Calu3 (cell line): ENCODE measurements around the gene ENOX2. TPM values are rescaled to one million over a fixed set of nuclear protein-coding genes. Genes with fewer than 3 reads are reported as not detected.

Experiments used
- BruUV-seq: library from RNA; stranded (reverse); fragments of 400-500 nt; replicated peaks from 2 replicates; lab custom pipeline; 2021; lab: Mats Ljungman, UMichigan
- CTCF ChIA-PET: fragments of 300-600 bp; sonication (Branson Sonifier 250); formaldehyde crosslinking; loops from one replicate; lab custom pipeline; 2022; ENCODE audit warnings: antibody characterized with exemption; lab: Charles Lee
- DNase-seq: peaks from one replicate; pipeline ENCODE4 v3.0.0; 2022
- H3K27ac Mint-ChIP-seq: one replicate; pipeline ENCODE4 v1.8.0; 2022; ENCODE audit warnings: mixed read lengths; ENCODE audit not compliant: unreplicated experiment
- H3K27me3 Mint-ChIP-seq: one replicate; pipeline ENCODE4 v1.8.0; 2022; ENCODE audit warnings: mixed read lengths; ENCODE audit not compliant: unreplicated experiment
- H3K36me3 Mint-ChIP-seq: one replicate; pipeline ENCODE4 v1.8.0; 2022; ENCODE audit warnings: mild to moderate bottlenecking, moderate library complexity, mixed read lengths; ENCODE audit not compliant: insufficient read depth, unreplicated experiment
- H3K4me1 Mint-ChIP-seq: one replicate; pipeline ENCODE4 v1.8.0; 2022; ENCODE audit warnings: mild to moderate bottlenecking, low read depth, mixed read lengths; ENCODE audit not compliant: unreplicated experiment
- H3K4me3 Mint-ChIP-seq: one replicate; pipeline ENCODE4 v1.8.0; 2022; ENCODE audit warnings: mild to moderate bottlenecking, low read depth, moderate library complexity, mixed read lengths; ENCODE audit not compliant: unreplicated experiment
- H3K9me3 Mint-ChIP-seq: one replicate; pipeline ENCODE4 v1.8.0; 2022; ENCODE audit warnings: low read depth, mixed read lengths; ENCODE audit not compliant: unreplicated experiment
- CTCF ChIP-seq: fragments of 200-600 bp; IDR thresholded peaks from one replicate; pipeline ENCODE4 v1.8.0; 2022; ENCODE audit warnings: antibody characterized with exemption; ENCODE audit not compliant: unreplicated experiment
- intact Hi-C: fragments of 100-400 bp; cut with micrococcal nuclease; formaldehyde crosslinking; loops from one replicate; pipeline ENCODE4 v1.10.0; 2022; ENCODE audit not compliant: unreplicated experiment
- total RNA-seq: library from RNA; stranded (reverse); gene quantifications from 2 replicates; pipeline ENCODE4 v1.2.3, GENCODE V29; 2022

Gene ENOX2
- total RNA-seq, 1 experiment from 2014 or later, result 23.4 TPM

- H3K36me3 Mint-ChIP-seq, result no peaks in the 10 kb centered on the region
- intact Hi-C loops, result no loop called here
- H3K4me3 Mint-ChIP-seq, result no peak overlapping the region
- no peak for TF ChIP-seq CTCF
- no peak overlapping the region for H3K27ac Mint-ChIP-seq
- CTCF ChIA-PET, result interaction anchor here (0.6 kb wide), 1 partner anchor 534 kb away, joined by 3 read pairs; no protein-coding TSS in a partner anchor
- no peaks in the 10 kb centered on the region for H3K4me1 Mint-ChIP-seq
- no TSS peak for BruUV-seq
- peaks cover 4% of the 10 kb centered on the region for H3K9me3 Mint-ChIP-seq
- no peaks in the 10 kb centered on the region for H3K27me3 Mint-ChIP-seq
- no peak for DNase-seq
Measured at GRCh38 chrX:130654409-130654950, 248.5 kb downstream of the ENOX2 start.

GRCh38 chrX:130652824-130653578 lies 250.0 kb downstream of the ENOX2 start:
- BruUV-seq, result no TSS peak
- Mint-ChIP-seq H3K27ac (no peak overlapping the region), H3K36me3 (no peaks in the 10 kb centered on the region), H3K27me3 (no peaks in the 10 kb centered on the region), H3K4me1 (no peaks in the 10 kb centered on the region), H3K4me3 (no peak overlapping the region), H3K9me3 (peaks cover under 1% of the 10 kb centered on the region)
- DNase-seq, result no peak
- TF ChIP-seq CTCF, result no peak
- CTCF ChIA-PET, result no interaction called here
- intact Hi-C loops, result no loop called here

GRCh38 chrX:130649738-130650137 lies 253.3 kb downstream of the ENOX2 start:
- Mint-ChIP-seq H3K27me3 (no peaks in the 10 kb centered on the region), H3K36me3 (no peaks in the 10 kb centered on the region), H3K4me3 (no peak overlapping the region), H3K9me3 (no peaks in the 10 kb centered on the region), H3K27ac (no peak overlapping the region), H3K4me1 (no peaks in the 10 kb centered on the region)
- CTCF ChIA-PET, result no interaction called here
- intact Hi-C loops, result no loop called here
- DNase-seq, result no peak
- TF ChIP-seq CTCF, result no peak
- BruUV-seq, result no TSS peak

GRCh38 chrX:130647468-130647867 lies 255.5 kb downstream of the ENOX2 start:
- CTCF ChIA-PET, result no interaction called here
- Mint-ChIP-seq H3K4me3 (no peak overlapping the region), H3K4me1 (no peaks in the 10 kb centered on the region), H3K9me3 (no peaks in the 10 kb centered on the region), H3K27ac (no peak overlapping the region), H3K27me3 (no peaks in the 10 kb centered on the region), H3K36me3 (no peaks in the 10 kb centered on the region)
- no peak for TF ChIP-seq CTCF
- intact Hi-C loops, result no loop called here
- no peak for DNase-seq
- BruUV-seq, result no TSS peak
